GM12878 (cell line): ENCODE results near the gene PRRG1. TPM values are rescaled to one million over a fixed set of nuclear protein-coding genes. Genes with fewer than 3 reads are reported as not detected.

Source experiments
- ATAC-seq: fragments of 200-7000 bp; cut with Tn5 transposase; 3 replicates; pipeline ENCODE4 v1.9.1; 2020; ENCODE audit warnings: mild to moderate bottlenecking, moderate library complexity
- BruUV-seq: library from RNA; stranded (reverse); fragments of 400-500 nt; replicated peaks from 2 replicates; lab custom pipeline; 2021; lab: Mats Ljungman, UMichigan
- CTCF ChIA-PET: fragments of 300-600 bp; sonication (Branson Sonifier 250); formaldehyde crosslinking; extraction: SDS; loops from one replicate; lab custom pipeline; 2021; ENCODE audit warnings: inconsistent platforms; lab: Yijun Ruan, JAX
- POLR2A ChIA-PET: fragments of 350-600 bp; formaldehyde crosslinking; extraction: SDS; loops from one replicate; lab custom pipeline; 2021; ENCODE audit warnings: inconsistent platforms; lab: Charles Lee
- RAD21 ChIA-PET: fragments of 300-600 bp; sonication (Branson Sonifier 250); formaldehyde crosslinking; loops from one replicate; lab custom pipeline; 2023; ENCODE audit warnings: antibody characterized with exemption; ENCODE audit not compliant: unreplicated experiment; lab: Charles Lee
- SMC1A ChIA-PET: fragments of 300-600 bp; sonication (Branson Sonifier 250); formaldehyde crosslinking; loops from one replicate; lab custom pipeline; 2023; ENCODE audit not compliant: unreplicated experiment, uncharacterized antibody; lab: Charles Lee
- DNase-seq: peaks from one replicate; pipeline ENCODE4 v3.0.0-alpha.2; 2011; ENCODE audit warnings: low read depth, low spot score
- FAIRE-seq: peaks from 3 replicates; lab custom pipeline; 2011; peaks lifted over from hg19 to GRCh38; lab: Jason Lieb, UNC
- H2AFZ ChIP-seq: 2 replicates; pipeline ENCODE4 v1.6.0; 2011; ENCODE audit warnings: low read depth, low read length, control low read depth; ENCODE audit not compliant: control insufficient read depth
- H3K27ac ChIP-seq: 2 replicates; pipeline ENCODE4 v1.5.1; 2011; ENCODE audit warnings: control low read depth; ENCODE audit not compliant: control insufficient read depth, insufficient read depth
- H3K27me3 ChIP-seq, 2 experiments: replicated peaks in 1 of 2; 2 replicates each; pipeline versions ENCODE4 v1.6.0 to v1.6.1; 2011; ENCODE audit warnings: low read length in 1 of 2; ENCODE audit not compliant: control insufficient read depth in 2 of 2, insufficient read depth in 2 of 2
- H3K36me3 ChIP-seq, 2 experiments: 2 replicates each; pipeline ENCODE4 v1.5.1; 2011; ENCODE audit warnings: low read length in 1 of 2; ENCODE audit not compliant: control insufficient read depth in 2 of 2, insufficient read depth in 2 of 2
- H3K4me1 ChIP-seq: 2 replicates; pipeline ENCODE4 v1.6.1; 2011; ENCODE audit warnings: mild to moderate bottlenecking, low read length, moderate library complexity, mixed read lengths; ENCODE audit not compliant: control insufficient read depth, insufficient read depth
- H3K4me2 ChIP-seq: 2 replicates; pipeline ENCODE4 v1.6.0; 2011; ENCODE audit warnings: control low read depth; ENCODE audit not compliant: control insufficient read depth, insufficient read depth
- H3K4me3 ChIP-seq: fragments of 200-600 bp; sonication (generic); 2 replicates; pipeline ENCODE4 v1.5.1; 2016
- H3K79me2 ChIP-seq: 2 replicates; pipeline ENCODE4 v1.6.0; 2011; ENCODE audit warnings: low read length; ENCODE audit not compliant: control insufficient read depth, insufficient read depth
- H3K9ac ChIP-seq: 2 replicates; pipeline ENCODE4 v1.8.0; 2011; ENCODE audit warnings: low read length, control low read depth, mixed read lengths; ENCODE audit not compliant: control insufficient read depth, insufficient read depth
- H3K9me3 ChIP-seq: replicated peaks from 3 replicates; pipeline ENCODE4 v1.5.1; 2011; ENCODE audit warnings: mild to moderate bottlenecking, low read length; ENCODE audit not compliant: control insufficient read depth, insufficient read depth
- H4K20me1 ChIP-seq: 2 replicates; pipeline ENCODE4 v1.6.0; 2011; ENCODE audit not compliant: control insufficient read depth, insufficient read depth
- IKZF2 ChIP-seq, 2 experiments: fragments of 450-650 bp; IDR thresholded peaks; 2 replicates each; pipeline ENCODE4 v1.6.1; 2017; ENCODE audit warnings: mild to moderate bottlenecking in 2 of 2, moderate library complexity in 2 of 2
- NFYA ChIP-seq: IDR thresholded peaks from 2 replicates; pipeline ENCODE4 v1.6.1; 2011; ENCODE audit warnings: low read depth, mild to moderate bottlenecking, low read length, improper control_type of control experiment, borderline replicate concordance
- WGBS: methylation state at CpG from one replicate; pipeline ENCODE4 v1.1.6; 2016; ENCODE audit warnings: low lambda C conversion rate; ENCODE audit not compliant: insufficient replicate concordance, insufficient coverage; ENCODE audit errors: missing lambda C conversion rate; 5-methylcytosine and 5-hydroxymethylcytosine counted together
- in situ Hi-C: fragments of 300-500 bp; cut with MboI; formaldehyde crosslinking; loops from 9 replicates; pipeline ENCODE4 v1.14.3; 2018; ENCODE audit warnings: mixed read lengths
- intact Hi-C: fragments of 100-400 bp; cut with micrococcal nuclease; formaldehyde crosslinking; loops from one replicate; pipeline ENCODE4 v1.14.2; 2022; ENCODE audit not compliant: unreplicated experiment
- polyA plus RNA-seq, 11 experiments: library from polyadenylated mRNA; depleted of rRNA in 4 of 11; unstranded in 6 of 11; stranded (reverse) in 5 of 11; fragments of >200 nt; fragmentation: Nextera tagmentation in 4 of 11; fragmentation: Illumina TruSeq in 1 of 11; extraction: Ambion mirVana in 4 of 11; extraction: Trizol in 1 of 11; gene quantifications; 1 replicate in 1 of 11; 2 replicates in 10 of 11; pipeline versions ENCODE4 v1.2.1 to v1.2.3, GENCODE V29; 2011 to 2016; ENCODE audit warnings: inconsistent platforms in 2 of 11, missing spikeins in 2 of 11, low read depth in 1 of 11
- total RNA-seq, 4 experiments: library from RNA; depleted of rRNA in 3 of 4; stranded (reverse); fragments of >200 nt in 3 of 4; fragmentation: Illumina TruSeq in 1 of 4; extraction: Trizol in 1 of 4; gene quantifications; 2 replicates each; pipeline versions ENCODE4 v1.2.1 to v1.2.3, GENCODE V29; 2013 to 2021
- TF ChIP-seq, protein P1 (sequence below): fragments of 450-650 bp; IDR thresholded peaks from 2 replicates; pipeline ENCODE4 v1.6.1; 2017; ENCODE audit warnings: low read depth, mild to moderate bottlenecking, moderate library complexity
- TF ChIP-seq, protein P2 (sequence below): IDR thresholded peaks from 2 replicates; pipeline ENCODE4 v1.6.1; 2012; ENCODE audit warnings: low read length, inconsistent platforms

PRRG1 gene
- total and polyA plus RNA-seq, 10 of the 15 experiments (the other 5 are each of a cell fraction or from before 2014, with no cell fraction given), result not detected

DNA sequence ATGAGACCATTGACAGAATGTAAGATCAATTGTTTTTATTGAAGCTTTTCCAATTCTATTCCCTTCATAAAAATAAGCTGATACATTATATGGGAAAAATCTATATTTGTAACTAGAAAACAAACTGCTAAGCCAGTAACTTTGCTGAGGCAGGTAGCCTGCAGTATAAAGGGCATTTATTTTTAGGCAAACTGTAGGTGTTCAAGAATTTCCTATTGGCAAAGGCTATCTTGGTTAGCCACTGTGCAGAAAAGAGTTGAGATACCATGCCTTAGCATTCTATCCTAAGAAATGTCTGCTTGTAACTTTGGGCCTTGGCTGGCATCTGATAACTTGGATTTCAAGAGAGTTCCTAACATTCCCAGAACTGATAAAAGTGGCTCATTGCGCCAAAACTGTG, 18.5 kb upstream of the PRRG1 start:
- no peak overlapping the region for H2AFZ ChIP-seq
- no peaks in the 10 kb centered on the region for H3K4me1 ChIP-seq
- no TSS peak for BruUV-seq
- DNase-seq, result no peak
- no peaks in the 10 kb centered on the region for H3K36me3 ChIP-seq
- WGBS, result 0% methylated on average over 1 of the region's 1 CpG
- TF ChIP-seq NFYA (no peak), IKZF2 (IDR thresholded peaks at IDR 0.05) (no peak)
- TF ChIP-seq, protein P1, sequence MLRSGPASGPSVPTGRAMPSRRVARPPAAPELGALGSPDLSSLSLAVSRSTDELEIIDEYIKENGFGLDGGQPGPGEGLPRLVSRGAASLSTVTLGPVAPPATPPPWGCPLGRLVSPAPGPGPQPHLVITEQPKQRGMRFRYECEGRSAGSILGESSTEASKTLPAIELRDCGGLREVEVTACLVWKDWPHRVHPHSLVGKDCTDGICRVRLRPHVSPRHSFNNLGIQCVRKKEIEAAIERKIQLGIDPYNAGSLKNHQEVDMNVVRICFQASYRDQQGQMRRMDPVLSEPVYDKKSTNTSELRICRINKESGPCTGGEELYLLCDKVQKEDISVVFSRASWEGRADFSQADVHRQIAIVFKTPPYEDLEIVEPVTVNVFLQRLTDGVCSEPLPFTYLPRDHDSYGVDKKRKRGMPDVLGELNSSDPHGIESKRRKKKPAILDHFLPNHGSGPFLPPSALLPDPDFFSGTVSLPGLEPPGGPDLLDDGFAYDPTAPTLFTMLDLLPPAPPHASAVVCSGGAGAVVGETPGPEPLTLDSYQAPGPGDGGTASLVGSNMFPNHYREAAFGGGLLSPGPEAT, result no peak
- TF ChIP-seq, protein P2, sequence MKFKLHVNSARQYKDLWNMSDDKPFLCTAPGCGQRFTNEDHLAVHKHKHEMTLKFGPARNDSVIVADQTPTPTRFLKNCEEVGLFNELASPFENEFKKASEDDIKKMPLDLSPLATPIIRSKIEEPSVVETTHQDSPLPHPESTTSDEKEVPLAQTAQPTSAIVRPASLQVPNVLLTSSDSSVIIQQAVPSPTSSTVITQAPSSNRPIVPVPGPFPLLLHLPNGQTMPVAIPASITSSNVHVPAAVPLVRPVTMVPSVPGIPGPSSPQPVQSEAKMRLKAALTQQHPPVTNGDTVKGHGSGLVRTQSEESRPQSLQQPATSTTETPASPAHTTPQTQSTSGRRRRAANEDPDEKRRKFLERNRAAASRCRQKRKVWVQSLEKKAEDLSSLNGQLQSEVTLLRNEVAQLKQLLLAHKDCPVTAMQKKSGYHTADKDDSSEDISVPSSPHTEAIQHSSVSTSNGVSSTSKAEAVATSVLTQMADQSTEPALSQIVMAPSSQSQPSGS, result no peak
- TF ChIP-seq, all 136 proteins: peak for 0
- Histone ChIP-seq H3K27ac (no peak overlapping the region), H3K9ac (no peak overlapping the region), H3K27me3 (no peaks in the 10 kb centered on the region), H3K4me2 (no peak overlapping the region), H3K79me2 (no peaks in the 10 kb centered on the region), H4K20me1 (no peaks in the 10 kb centered on the region), H3K9me3 (no peaks in the 10 kb centered on the region), H3K4me3 (no peak overlapping the region)
- no peak for FAIRE-seq
- SMC1A ChIA-PET, result no interaction called here
- in situ Hi-C loops (no loop called here), intact Hi-C loops (no loop called here)
- POLR2A ChIA-PET, result interaction anchor here (0.5 kb wide), 1 partner anchor 1507 kb away, joined by 3 read pairs; no protein-coding TSS in a partner anchor
- CTCF ChIA-PET, result no interaction called here
- RAD21 ChIA-PET, result no interaction called here
- no peak for ATAC-seq
